ENCODE results near the gene STON2. TPM values are rescaled to one million over a fixed set of nuclear protein-coding genes. Genes with fewer than 3 reads are reported as not detected.

The STON2 gene
- total RNA-seq, 4 donors from 2014 or later, result 10.5 to 37.4 (median 14.8) TPM

DNA sequence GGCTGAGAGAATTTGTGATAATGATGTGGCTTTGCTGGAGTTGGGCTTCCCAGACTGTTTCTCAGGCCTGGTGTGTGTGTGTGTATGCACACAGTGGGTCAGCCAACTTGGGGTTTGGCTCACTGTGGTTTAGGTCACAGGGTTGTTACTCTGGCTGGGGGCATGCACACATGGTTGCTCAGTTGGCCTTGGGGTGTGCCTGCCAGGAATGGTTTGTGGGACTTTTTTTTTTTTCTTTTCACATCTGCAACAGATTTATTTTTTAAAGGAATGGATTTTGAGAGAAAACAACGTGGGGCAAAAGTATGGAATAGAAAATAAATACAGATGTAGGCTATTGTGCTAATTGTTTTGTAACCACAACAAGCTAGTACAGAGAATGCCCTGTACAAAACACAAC is 154.4 kb downstream of the STON2 start:
- TF ChIP-seq, protein P1, sequence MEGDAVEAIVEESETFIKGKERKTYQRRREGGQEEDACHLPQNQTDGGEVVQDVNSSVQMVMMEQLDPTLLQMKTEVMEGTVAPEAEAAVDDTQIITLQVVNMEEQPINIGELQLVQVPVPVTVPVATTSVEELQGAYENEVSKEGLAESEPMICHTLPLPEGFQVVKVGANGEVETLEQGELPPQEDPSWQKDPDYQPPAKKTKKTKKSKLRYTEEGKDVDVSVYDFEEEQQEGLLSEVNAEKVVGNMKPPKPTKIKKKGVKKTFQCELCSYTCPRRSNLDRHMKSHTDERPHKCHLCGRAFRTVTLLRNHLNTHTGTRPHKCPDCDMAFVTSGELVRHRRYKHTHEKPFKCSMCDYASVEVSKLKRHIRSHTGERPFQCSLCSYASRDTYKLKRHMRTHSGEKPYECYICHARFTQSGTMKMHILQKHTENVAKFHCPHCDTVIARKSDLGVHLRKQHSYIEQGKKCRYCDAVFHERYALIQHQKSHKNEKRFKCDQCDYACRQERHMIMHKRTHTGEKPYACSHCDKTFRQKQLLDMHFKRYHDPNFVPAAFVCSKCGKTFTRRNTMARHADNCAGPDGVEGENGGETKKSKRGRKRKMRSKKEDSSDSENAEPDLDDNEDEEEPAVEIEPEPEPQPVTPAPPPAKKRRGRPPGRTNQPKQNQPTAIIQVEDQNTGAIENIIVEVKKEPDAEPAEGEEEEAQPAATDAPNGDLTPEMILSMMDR (IDR thresholded peaks at IDR 0.05; ENCODE audit: low read depth), result no peak

GRCh38 chr14:81243499-81243898 is 156.6 kb downstream of the STON2 start:
- TF ChIP-seq, protein P1 (IDR thresholded peaks at IDR 0.05; ENCODE audit: low read depth), result no peak

DNA sequence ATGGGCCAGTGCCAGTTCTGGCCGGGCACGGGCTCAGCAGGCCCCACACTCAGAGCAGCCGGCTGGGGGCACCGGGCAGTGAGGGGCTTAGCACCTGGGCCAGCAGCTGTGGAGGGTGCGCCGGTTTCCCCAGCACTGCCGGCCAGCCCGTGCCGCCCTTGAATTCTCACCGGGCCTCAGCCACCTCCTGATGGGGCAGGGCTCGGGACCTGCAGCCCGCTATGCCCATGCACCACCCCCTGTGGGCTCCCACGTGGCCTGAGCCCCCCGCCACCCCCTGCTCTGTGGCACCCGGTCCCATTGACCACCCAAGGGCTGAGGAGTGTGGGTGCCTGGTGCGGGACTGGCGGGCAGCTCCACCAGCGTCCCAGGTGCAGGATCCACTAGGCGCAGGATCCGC is 164.0 kb downstream of the STON2 start:
- TF ChIP-seq, protein P1 (IDR thresholded peaks at IDR 0.05; ENCODE audit: low read depth), result no peak

GRCh38 chr14:81235096-81235495 is 165.0 kb downstream of the STON2 start:
- TF ChIP-seq, protein P1 (IDR thresholded peaks at IDR 0.05; ENCODE audit: low read depth), result no peak

DNA sequence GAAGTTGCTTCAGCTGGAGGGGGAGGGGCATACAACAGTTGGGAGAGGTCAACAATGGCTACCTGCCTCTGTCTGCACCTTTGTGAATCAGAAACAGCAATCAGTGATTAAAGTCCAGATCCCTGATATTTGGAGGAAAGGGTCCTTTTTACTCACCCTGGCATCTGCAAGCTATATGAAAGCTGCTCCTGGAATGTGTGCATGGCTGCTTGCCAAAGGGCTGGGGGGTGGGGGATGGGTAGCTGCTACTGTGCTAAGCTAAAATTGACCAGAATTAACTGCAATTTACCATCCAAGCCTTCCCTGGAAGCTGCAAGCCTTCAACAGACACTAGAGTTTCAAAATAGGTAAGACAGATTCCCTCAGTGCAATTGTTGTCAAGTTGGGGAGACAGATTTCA is 165.8 kb downstream of the STON2 start:
- TF ChIP-seq, protein P1 (IDR thresholded peaks at IDR 0.05; ENCODE audit: low read depth), result no peak

DNA sequence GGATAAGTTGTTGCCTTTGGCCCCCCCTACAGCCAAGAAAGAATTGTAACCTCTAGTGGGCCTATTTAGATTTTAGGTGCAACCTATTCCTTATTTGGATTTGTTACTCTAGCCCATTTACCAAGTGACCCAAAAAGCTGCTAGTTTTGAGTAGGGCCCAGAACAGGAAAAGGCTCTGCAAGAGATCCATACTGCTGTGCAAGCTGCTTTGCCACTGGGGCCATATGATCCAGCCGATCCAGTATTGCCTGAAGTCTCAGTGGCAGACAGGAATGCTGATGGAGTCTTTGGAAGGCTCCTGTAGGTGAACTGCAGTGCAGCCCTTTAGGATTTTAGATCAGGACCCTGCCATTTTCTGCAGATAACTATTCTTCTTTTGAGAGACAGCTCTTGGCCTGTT is 166.5 kb downstream of the STON2 start:
- TF ChIP-seq, protein P1 (IDR thresholded peaks at IDR 0.05; ENCODE audit: low read depth), result no peak

DNA sequence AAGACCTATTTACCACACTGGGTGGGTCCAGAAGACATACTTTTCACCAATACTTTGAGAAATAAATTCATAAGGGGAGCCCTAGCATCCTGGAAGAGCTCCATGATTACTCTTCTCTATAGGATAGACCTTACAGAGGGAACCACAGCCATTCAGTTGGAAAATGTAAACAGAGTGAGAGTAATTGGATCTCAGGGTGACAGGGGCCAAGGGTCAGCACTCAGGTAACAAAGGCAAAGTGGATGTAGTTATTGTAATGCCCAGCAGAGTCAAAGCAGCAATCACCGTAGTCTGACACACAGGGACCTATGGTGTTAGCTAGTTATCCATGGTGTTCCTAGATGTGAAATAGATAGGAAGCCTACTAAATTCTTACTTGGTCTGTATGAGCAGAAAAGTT is 168.6 kb downstream of the STON2 start:
- TF ChIP-seq, protein P1 (IDR thresholded peaks at IDR 0.05; ENCODE audit: low read depth), result no peak

Data from subcutaneous adipose tissue (tissue), 4 donors.